ENCODE data around the gene TNS1.

Gene TNS1

GRCh38 chr2:217953011-217953481 is 49.7 kb downstream of the TNS1 start:
- intact Hi-C loops (cut with DNase I) = no loop called here
- peak in 1 of 42 donors; percentile 8 for DNase-seq

- intact Hi-C loops (cut with DNase I) = no loop called here
- DNase-seq = peak in 2 of 42 donors; percentile 2
Measured at GRCh38 chr2:217952409-217952808, 50.4 kb downstream of the TNS1 start.

GRCh38 chr2:217951521-217952247 is 51.1 kb downstream of the TNS1 start:
- intact Hi-C loops (cut with DNase I) = no loop called here
- DNase-seq = peak in 3 of 42 donors; percentile 4 to 11 (median 10)

GRCh38 chr2:217951091-217951490 is 51.7 kb downstream of the TNS1 start:
- peak in 1 of 42 donors; percentile 3 for DNase-seq
- intact Hi-C loops (cut with DNase I) = no loop called here

- intact Hi-C loops (cut with DNase I) = no loop called here
- DNase-seq = peak in 2 of 42 donors; percentile 17 to 29
Measured at GRCh38 chr2:217950401-217950871, 52.4 kb downstream of the TNS1 start.

- intact Hi-C loops (cut with DNase I) = no loop called here
- DNase-seq = peak in 2 of 42 donors; percentile 3 to 12
Measured at GRCh38 chr2:217949447-217949846, 53.3 kb downstream of the TNS1 start.

- peak in 3 of 42 donors; percentile 4 to 26 (median 10) for DNase-seq
- intact Hi-C loops (cut with DNase I) = no loop called here
Measured at GRCh38 chr2:217948897-217949296, 53.9 kb downstream of the TNS1 start.

- intact Hi-C loops (cut with DNase I) = no loop called here
- peak in 5 of 42 donors; percentile 13 to 58 (median 30) for DNase-seq
Measured at GRCh38 chr2:217948351-217948791, 54.4 kb downstream of the TNS1 start.

GRCh38 chr2:217947383-217948350 is 55.1 kb downstream of the TNS1 start:
- DNase-seq = peak in 41 of 42 donors; percentile 31 to 87 (median 63)
- intact Hi-C loops (cut with DNase I) = no loop called here

- intact Hi-C loops (cut with DNase I) = no loop called here
Measured at GRCh38 chr2:217946051-217946450, 56.7 kb downstream of the TNS1 start.

GRCh38 chr2:217945530-217945929 is 57.3 kb downstream of the TNS1 start:
- intact Hi-C loops (cut with DNase I) = no loop called here
- peak in 2 of 42 donors; percentile 8 to 22 for DNase-seq

More at GRCh38 chr2:217946051-217946450, 56.7 kb downstream of the TNS1 start:
- peak in 4 of 42 donors; percentile 1 to 32 (median 10) for DNase-seq

GRCh38 chr2:217944923-217945322 is 57.9 kb downstream of the TNS1 start:
- intact Hi-C loops (cut with DNase I) = loop anchor here (5.0 kb wide), 1 partner anchor 42 kb away; no protein-coding TSS in a partner anchor
- peak in 1 of 42 donors; percentile 34 for DNase-seq

GRCh38 chr2:217944366-217944765 is 58.4 kb downstream of the TNS1 start:
- DNase-seq = no peak
- intact Hi-C loops (cut with DNase I) = loop anchor here (5.0 kb wide), 1 partner anchor 43 kb away; no protein-coding TSS in a partner anchor

GRCh38 chr2:217943446-217944321 is 59.1 kb downstream of the TNS1 start:
- intact Hi-C loops (cut with DNase I) = loop anchor here (5.0 kb wide), 1 partner anchor 44 kb away; no protein-coding TSS in a partner anchor
- DNase-seq = peak; percentile 77 to 93 (median 88)

- DNase-seq = peak in 41 of 42 donors; percentile 50 to 93 (median 77)
- intact Hi-C loops (cut with DNase I) = loop anchor here (5.0 kb wide), 1 partner anchor 44 kb away; no protein-coding TSS in a partner anchor
Measured at GRCh38 chr2:217942731-217943335, 60.0 kb downstream of the TNS1 start.

GRCh38 chr2:217941886-217942728 is 60.7 kb downstream of the TNS1 start:
- intact Hi-C loops (cut with DNase I) = loop anchor here (5.0 kb wide), 1 partner anchor 45 kb away; no protein-coding TSS in a partner anchor
- no peak for DNase-seq

- intact Hi-C loops (cut with DNase I) = loop anchor here (5.0 kb wide), 1 partner anchor 46 kb away; no protein-coding TSS in a partner anchor
- DNase-seq = no peak
Measured at GRCh38 chr2:217941339-217941738, 61.5 kb downstream of the TNS1 start.

Measured in head of caudate nucleus (tissue), 42 donors.